Measurements from ENCODE around the gene CNIH4.

DNA sequence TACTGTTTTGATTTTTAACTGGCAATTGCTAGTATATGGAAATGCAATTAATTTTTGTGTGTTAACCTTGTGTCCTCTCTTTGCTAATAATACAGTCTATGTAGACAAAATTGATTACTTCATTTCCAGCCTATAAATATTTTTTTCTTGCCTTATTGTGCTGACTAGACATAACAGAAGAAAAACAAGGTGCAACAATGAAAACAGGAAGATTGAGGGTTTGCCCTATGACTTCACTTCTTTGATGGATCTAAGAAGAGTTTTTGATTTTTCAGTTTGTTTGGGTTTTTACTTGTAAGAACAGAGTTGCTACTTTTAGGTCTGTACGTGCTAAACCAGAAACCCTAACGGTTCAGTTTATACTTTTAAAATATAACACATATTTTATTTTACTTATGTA lies 8.5 kb upstream of the CNIH4 start:
- TF ChIP-seq TCF12 (IDR thresholded peaks at IDR 0.05; ENCODE audit: low read depth, low read length) (no peak), EZH2 (IDR thresholded peaks at IDR 0.05; ENCODE audit: borderline replicate concordance, control insufficient read depth, low read depth, low read length) (no peak), ZSCAN29 (IDR thresholded peaks at IDR 0.05) (no peak), POLR2AphosphoS5 (IDR thresholded peaks at IDR 0.05; ENCODE audit: low read length) (no peak), ZNF274 (IDR thresholded peaks at IDR 0.05; ENCODE audit: insufficient read depth, insufficient read length) (no peak), SIX5 (IDR thresholded peaks at IDR 0.05; ENCODE audit: low read depth, low read length, severe bottlenecking) (no peak), TAF1 (IDR thresholded peaks at IDR 0.05; ENCODE audit: borderline replicate concordance, low read depth, low read length) (no peak), ZZZ3 (IDR thresholded peaks at IDR 0.05; ENCODE audit: control insufficient read depth, insufficient read length, low read depth) (no peak), RAD21 (IDR thresholded peaks at IDR 0.05; ENCODE audit: insufficient read depth, low read depth, low read length) (no peak), ZNF207 (IDR thresholded peaks at IDR 0.05; ENCODE audit: borderline replicate concordance) (no peak), HDAC2 (IDR thresholded peaks at IDR 0.05) (no peak)
- TF ChIP-seq, protein P1, sequence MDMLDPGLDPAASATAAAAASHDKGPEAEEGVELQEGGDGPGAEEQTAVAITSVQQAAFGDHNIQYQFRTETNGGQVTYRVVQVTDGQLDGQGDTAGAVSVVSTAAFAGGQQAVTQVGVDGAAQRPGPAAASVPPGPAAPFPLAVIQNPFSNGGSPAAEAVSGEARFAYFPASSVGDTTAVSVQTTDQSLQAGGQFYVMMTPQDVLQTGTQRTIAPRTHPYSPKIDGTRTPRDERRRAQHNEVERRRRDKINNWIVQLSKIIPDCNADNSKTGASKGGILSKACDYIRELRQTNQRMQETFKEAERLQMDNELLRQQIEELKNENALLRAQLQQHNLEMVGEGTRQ (IDR thresholded peaks at IDR 0.05; ENCODE audit: borderline replicate concordance, low read depth, low read length) = no peak
- TF ChIP-seq, protein P2, sequence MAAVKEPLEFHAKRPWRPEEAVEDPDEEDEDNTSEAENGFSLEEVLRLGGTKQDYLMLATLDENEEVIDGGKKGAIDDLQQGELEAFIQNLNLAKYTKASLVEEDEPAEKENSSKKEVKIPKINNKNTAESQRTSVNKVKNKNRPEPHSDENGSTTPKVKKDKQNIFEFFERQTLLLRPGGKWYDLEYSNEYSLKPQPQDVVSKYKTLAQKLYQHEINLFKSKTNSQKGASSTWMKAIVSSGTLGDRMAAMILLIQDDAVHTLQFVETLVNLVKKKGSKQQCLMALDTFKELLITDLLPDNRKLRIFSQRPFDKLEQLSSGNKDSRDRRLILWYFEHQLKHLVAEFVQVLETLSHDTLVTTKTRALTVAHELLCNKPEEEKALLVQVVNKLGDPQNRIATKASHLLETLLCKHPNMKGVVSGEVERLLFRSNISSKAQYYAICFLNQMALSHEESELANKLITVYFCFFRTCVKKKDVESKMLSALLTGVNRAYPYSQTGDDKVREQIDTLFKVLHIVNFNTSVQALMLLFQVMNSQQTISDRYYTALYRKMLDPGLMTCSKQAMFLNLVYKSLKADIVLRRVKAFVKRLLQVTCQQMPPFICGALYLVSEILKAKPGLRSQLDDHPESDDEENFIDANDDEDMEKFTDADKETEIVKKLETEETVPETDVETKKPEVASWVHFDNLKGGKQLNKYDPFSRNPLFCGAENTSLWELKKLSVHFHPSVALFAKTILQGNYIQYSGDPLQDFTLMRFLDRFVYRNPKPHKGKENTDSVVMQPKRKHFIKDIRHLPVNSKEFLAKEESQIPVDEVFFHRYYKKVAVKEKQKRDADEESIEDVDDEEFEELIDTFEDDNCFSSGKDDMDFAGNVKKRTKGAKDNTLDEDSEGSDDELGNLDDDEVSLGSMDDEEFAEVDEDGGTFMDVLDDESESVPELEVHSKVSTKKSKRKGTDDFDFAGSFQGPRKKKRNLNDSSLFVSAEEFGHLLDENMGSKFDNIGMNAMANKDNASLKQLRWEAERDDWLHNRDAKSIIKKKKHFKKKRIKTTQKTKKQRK (IDR thresholded peaks at IDR 0.05; ENCODE audit: low read depth, low read length) = no peak
- TF ChIP-seq, protein P3, sequence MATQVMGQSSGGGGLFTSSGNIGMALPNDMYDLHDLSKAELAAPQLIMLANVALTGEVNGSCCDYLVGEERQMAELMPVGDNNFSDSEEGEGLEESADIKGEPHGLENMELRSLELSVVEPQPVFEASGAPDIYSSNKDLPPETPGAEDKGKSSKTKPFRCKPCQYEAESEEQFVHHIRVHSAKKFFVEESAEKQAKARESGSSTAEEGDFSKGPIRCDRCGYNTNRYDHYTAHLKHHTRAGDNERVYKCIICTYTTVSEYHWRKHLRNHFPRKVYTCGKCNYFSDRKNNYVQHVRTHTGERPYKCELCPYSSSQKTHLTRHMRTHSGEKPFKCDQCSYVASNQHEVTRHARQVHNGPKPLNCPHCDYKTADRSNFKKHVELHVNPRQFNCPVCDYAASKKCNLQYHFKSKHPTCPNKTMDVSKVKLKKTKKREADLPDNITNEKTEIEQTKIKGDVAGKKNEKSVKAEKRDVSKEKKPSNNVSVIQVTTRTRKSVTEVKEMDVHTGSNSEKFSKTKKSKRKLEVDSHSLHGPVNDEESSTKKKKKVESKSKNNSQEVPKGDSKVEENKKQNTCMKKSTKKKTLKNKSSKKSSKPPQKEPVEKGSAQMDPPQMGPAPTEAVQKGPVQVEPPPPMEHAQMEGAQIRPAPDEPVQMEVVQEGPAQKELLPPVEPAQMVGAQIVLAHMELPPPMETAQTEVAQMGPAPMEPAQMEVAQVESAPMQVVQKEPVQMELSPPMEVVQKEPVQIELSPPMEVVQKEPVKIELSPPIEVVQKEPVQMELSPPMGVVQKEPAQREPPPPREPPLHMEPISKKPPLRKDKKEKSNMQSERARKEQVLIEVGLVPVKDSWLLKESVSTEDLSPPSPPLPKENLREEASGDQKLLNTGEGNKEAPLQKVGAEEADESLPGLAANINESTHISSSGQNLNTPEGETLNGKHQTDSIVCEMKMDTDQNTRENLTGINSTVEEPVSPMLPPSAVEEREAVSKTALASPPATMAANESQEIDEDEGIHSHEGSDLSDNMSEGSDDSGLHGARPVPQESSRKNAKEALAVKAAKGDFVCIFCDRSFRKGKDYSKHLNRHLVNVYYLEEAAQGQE (IDR thresholded peaks at IDR 0.05; ENCODE audit: low read depth, low read length) = no peak
